Calu3 (cell line): ENCODE results near the gene CHST7. TPM values are rescaled to one million over a fixed set of nuclear protein-coding genes. Genes with fewer than 3 reads are reported as not detected.

Experiments
- BruUV-seq: library from RNA; stranded (reverse); fragments of 400-500 nt; replicated peaks from 2 replicates; lab custom pipeline; 2021; lab: Mats Ljungman, UMichigan
- CTCF ChIA-PET: fragments of 300-600 bp; sonication (Branson Sonifier 250); formaldehyde crosslinking; loops from one replicate; lab custom pipeline; 2022; ENCODE audit warnings: antibody characterized with exemption; lab: Charles Lee
- DNase-seq: peaks from one replicate; pipeline ENCODE4 v3.0.0; 2022
- H3K27ac Mint-ChIP-seq: one replicate; pipeline ENCODE4 v1.8.0; 2022; ENCODE audit warnings: mixed read lengths; ENCODE audit not compliant: unreplicated experiment
- H3K27me3 Mint-ChIP-seq: one replicate; pipeline ENCODE4 v1.8.0; 2022; ENCODE audit warnings: mixed read lengths; ENCODE audit not compliant: unreplicated experiment
- H3K36me3 Mint-ChIP-seq: one replicate; pipeline ENCODE4 v1.8.0; 2022; ENCODE audit warnings: mild to moderate bottlenecking, moderate library complexity, mixed read lengths; ENCODE audit not compliant: insufficient read depth, unreplicated experiment
- H3K4me1 Mint-ChIP-seq: one replicate; pipeline ENCODE4 v1.8.0; 2022; ENCODE audit warnings: mild to moderate bottlenecking, low read depth, mixed read lengths; ENCODE audit not compliant: unreplicated experiment
- H3K4me3 Mint-ChIP-seq: one replicate; pipeline ENCODE4 v1.8.0; 2022; ENCODE audit warnings: mild to moderate bottlenecking, low read depth, moderate library complexity, mixed read lengths; ENCODE audit not compliant: unreplicated experiment
- H3K9me3 Mint-ChIP-seq: one replicate; pipeline ENCODE4 v1.8.0; 2022; ENCODE audit warnings: low read depth, mixed read lengths; ENCODE audit not compliant: unreplicated experiment
- CTCF ChIP-seq: fragments of 200-600 bp; IDR thresholded peaks from one replicate; pipeline ENCODE4 v1.8.0; 2022; ENCODE audit warnings: antibody characterized with exemption; ENCODE audit not compliant: unreplicated experiment
- intact Hi-C: fragments of 100-400 bp; cut with micrococcal nuclease; formaldehyde crosslinking; loops from one replicate; pipeline ENCODE4 v1.10.0; 2022; ENCODE audit not compliant: unreplicated experiment
- total RNA-seq: library from RNA; stranded (reverse); gene quantifications from 2 replicates; pipeline ENCODE4 v1.2.3, GENCODE V29; 2022

Gene CHST7
- total RNA-seq, 1 experiment from 2014 or later, result 8.3 TPM

DNA sequence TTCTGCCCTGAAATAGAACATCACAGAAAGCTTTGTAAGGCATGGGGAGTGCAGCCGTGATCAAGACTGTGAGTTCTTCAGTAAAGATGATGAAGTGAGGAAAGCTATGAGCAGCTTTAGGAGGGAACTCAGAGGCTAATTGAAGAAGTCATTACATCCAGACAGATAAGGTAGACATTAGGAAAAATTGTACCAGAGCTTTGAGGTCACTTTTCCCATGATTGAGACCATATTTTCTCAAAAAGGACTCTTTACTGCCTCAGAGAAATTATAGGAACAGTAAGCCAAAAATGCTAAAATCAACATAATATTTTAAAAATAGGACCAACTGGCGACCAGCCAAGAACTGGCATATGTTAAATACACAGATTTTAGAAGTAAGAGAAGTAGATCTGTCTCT lies 11.2 kb downstream of the CHST7 start:
- Mint-ChIP-seq H3K9me3 (no peaks in the 10 kb centered on the region), H3K27ac (no peak overlapping the region), H3K27me3 (no peaks in the 10 kb centered on the region), H3K4me3 (no peak overlapping the region), H3K36me3 (no peaks in the 10 kb centered on the region), H3K4me1 (peaks cover 20% of the 10 kb centered on the region)
- CTCF ChIA-PET, result interaction anchor here (0.7 kb wide), 1 partner anchor 20 kb away, joined by 6 read pairs; no protein-coding TSS in a partner anchor
- intact Hi-C loops, result no loop called here
- TF ChIP-seq CTCF, result no peak
- no peak for DNase-seq
- no TSS peak for BruUV-seq

DNA sequence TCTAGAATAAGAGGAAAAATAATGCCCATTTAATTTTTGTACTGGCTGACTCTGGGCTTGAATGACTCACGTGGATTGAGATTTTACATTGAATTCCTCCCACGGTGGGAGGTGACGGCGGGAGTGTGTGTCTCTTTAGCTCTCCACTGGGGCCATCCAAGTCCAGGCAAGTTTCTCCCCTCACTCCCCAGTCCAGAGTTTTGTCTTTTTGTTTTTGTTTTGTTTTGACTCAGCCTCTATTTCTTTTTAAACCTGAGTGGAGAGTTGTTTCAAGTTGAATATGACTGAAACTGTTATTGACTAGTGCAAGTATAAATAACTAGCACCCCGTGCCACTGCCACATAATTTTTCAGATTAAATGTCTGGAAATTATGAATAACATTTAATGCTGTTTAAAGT lies 13.6 kb downstream of the CHST7 start:
- intact Hi-C loops, result no loop called here
- no peak for DNase-seq
- Mint-ChIP-seq H3K36me3 (no peaks in the 10 kb centered on the region), H3K27me3 (no peaks in the 10 kb centered on the region), H3K9me3 (no peaks in the 10 kb centered on the region), H3K4me1 (peaks cover 23% of the 10 kb centered on the region), H3K27ac (no peak overlapping the region), H3K4me3 (no peak overlapping the region)
- CTCF ChIA-PET, result interaction anchor here (0.7 kb wide), 1 partner anchor 20 kb away, joined by 7 read pairs; no protein-coding TSS in a partner anchor
- BruUV-seq, result no TSS peak
- no peak for TF ChIP-seq CTCF

DNA sequence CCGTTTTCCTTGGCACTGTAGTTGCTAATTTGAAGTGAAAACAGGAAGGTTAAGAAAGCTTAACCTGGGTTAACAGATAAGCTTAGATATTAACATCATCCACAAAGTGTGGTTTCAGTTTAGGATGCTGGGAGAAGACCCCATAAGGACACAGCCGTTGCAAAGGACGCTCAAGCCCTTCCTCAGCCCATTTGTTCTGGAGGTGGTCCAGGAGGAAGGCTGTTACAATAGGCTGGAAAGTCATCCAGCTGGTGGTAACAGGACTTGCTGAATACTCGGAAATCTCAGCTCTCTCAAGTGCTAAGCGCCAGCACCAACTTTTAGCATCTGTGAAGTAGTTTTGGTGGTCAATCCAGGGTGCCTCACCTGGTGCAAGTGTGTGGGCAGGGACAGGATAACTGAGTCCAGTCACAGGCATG lies 14.2 kb downstream of the CHST7 start:
- Mint-ChIP-seq H3K36me3 (no peaks in the 10 kb centered on the region), H3K4me3 (peak overlapping the region; percentile 28), H3K27me3 (no peaks in the 10 kb centered on the region), H3K4me1 (peaks cover 23% of the 10 kb centered on the region), H3K9me3 (no peaks in the 10 kb centered on the region), H3K27ac (peak overlapping the region; percentile 47)
- no TSS peak for BruUV-seq
- TF ChIP-seq CTCF, result no peak
- DNase-seq, result no peak
- intact Hi-C loops, result no loop called here
- CTCF ChIA-PET, result interaction anchor here (0.7 kb wide), 1 partner anchor 20 kb away, joined by 7 read pairs; no protein-coding TSS in a partner anchor

DNA sequence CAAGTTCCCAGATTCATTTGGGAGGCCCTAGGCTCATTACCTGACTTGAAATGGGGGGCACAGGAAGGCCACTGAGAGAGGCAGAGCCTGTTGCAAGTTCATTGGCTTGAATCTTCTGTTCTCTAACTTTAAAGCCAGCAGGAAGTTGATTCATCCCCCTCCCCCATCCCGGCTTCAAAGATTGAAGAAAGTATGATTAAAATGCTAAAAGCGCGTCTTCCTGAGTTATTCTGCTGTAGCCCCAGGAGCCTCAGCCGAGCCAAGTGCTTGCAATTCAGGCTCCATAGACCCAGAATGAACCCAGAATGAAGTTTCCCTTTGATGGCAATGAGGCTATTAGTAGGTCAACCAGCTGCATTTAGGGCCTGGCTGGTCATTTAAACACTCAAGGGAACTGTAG lies 14.7 kb downstream of the CHST7 start:
- peak overlapping the region; percentile 47 for H3K27ac Mint-ChIP-seq
- CTCF ChIA-PET, result interaction anchor here (0.6 kb wide), 1 partner anchor 547 kb away, joined by 3 read pairs; no protein-coding TSS in a partner anchor
- BruUV-seq, result no TSS peak
- DNase-seq, result peak; percentile 21
- H3K4me3 Mint-ChIP-seq, result peak overlapping the region; percentile 28
- intact Hi-C loops, result no loop called here
- H3K36me3 Mint-ChIP-seq, result no peaks in the 10 kb centered on the region
- H3K4me1 Mint-ChIP-seq, result peaks cover 24% of the 10 kb centered on the region
- no peaks in the 10 kb centered on the region for H3K9me3 Mint-ChIP-seq
- TF ChIP-seq CTCF, result no peak
- no peaks in the 10 kb centered on the region for H3K27me3 Mint-ChIP-seq
